ENCODE measurements around the gene SPSB2.

- TF ChIP-seq CTCF (IDR thresholded peaks at IDR 0.05) (no peak), POLR2A (IDR thresholded peaks at IDR 0.05) (no peak)
Measured at GRCh38 chr12:6839482-6840201, 33.5 kb downstream of the SPSB2 start.
